Parathyroid adenoma (tissue), 2 donors: Measurements from ENCODE around the gene SLTM.
A peak's percentile ranks its signal among the peaks of the same experiment; 100 is the strongest.

ENCODE experiments used
- H2AFZ ChIP-seq: fragments of 300-600 bp; sonication (generic); one replicate; pipeline ENCODE4 v1.7.0; 2017; ENCODE audit warnings: antibody characterized with exemption, mild to moderate bottlenecking
- H3K27ac ChIP-seq: fragments of 300-600 bp; sonication (generic); one replicate; pipeline ENCODE4 v1.7.0; 2017
- H3K27me3 ChIP-seq: fragments of 300-600 bp; sonication (generic); one replicate; pipeline ENCODE4 v1.7.0; 2017; ENCODE audit warnings: low read length; ENCODE audit not compliant: control insufficient read depth, insufficient read depth
- H3K36me3 ChIP-seq: fragments of 300-600 bp; sonication (generic); one replicate; pipeline ENCODE4 v1.7.0; 2017; ENCODE audit warnings: low read length; ENCODE audit not compliant: control insufficient read depth, insufficient read depth
- H3K4me1 ChIP-seq: fragments of 300-600 bp; sonication (generic); one replicate; pipeline ENCODE4 v1.7.0; 2017; ENCODE audit warnings: control low read depth
- H3K4me2 ChIP-seq: fragments of 300-600 bp; sonication (generic); one replicate; pipeline ENCODE4 v1.7.0; 2017; ENCODE audit warnings: low read length
- H3K4me3 ChIP-seq: fragments of 300-600 bp; sonication (generic); one replicate; pipeline ENCODE4 v1.7.0; 2017; ENCODE audit warnings: low read depth, low read length
- H3K79me2 ChIP-seq: fragments of 300-600 bp; sonication (generic); one replicate; pipeline ENCODE4 v1.7.0; 2017; ENCODE audit warnings: control low read depth
- H3K9ac ChIP-seq: fragments of 300-600 bp; sonication (generic); one replicate; pipeline ENCODE4 v1.7.0; 2017; ENCODE audit warnings: mild to moderate bottlenecking
- H3K9me3 ChIP-seq: fragments of 300-600 bp; sonication (generic); one replicate; pipeline ENCODE4 v1.7.0; 2017; ENCODE audit warnings: low read length; ENCODE audit not compliant: control insufficient read depth
- CTCF ChIP-seq: fragments of 300-600 bp; sonication (generic); IDR thresholded peaks from one replicate; pipeline ENCODE4 v1.7.0; 2017; ENCODE audit warnings: antibody characterized with exemption, mild to moderate bottlenecking
- donor health status: primary hyperparathyroidism.

SLTM gene

DNA sequence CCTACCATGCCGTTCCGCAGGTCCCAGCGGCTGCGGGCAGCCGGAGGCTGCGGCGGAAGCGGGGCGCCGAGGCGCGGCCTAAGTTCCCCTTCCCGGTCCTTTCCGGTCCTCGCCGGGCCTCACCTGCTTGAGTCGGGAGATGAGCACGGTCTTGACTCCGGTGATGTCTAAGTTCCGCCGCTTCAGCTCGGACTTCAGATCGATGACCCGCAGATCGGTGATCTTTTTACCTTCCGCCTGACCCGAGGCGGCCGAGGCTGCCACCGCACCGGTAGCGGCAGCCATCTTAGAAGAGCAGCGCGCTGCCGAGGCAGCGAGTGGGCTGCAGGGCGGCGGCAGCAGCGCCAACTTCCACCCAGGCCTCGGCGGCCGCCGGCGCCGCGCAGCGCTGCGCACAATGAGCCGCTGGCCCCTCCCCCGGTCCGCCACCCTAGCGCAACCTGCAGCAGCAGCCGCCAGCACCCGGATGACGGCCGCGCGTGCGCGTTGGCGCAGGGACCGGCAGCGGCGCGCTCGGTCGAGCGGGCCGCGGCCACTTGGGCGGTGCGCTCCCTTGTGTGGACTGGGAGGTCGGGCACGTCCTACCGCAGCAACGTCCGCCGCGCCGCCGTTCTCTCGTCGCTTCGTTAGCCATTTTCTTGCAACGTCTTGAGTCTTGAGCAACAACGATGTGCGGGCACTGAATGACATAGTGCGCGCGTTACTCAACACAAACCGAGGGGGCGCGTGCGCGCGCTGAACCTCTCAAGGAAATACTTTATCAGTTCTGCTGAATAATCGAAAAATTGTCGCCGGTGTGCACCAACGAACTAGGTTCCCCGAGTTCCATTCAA lies at the start of gene SLTM:
Gene SLTM, minus strand, starts transcription at position 399 of the 833 bp plus-strand sequence. Its CDS starts 114 bp downstream, at position 285.
- no peaks in the 10 kb centered on the region for H3K9me3 ChIP-seq
- TF ChIP-seq CTCF: peak; percentile 11
- peaks cover 6% of the 10 kb centered on the region for H3K79me2 ChIP-seq
- peak within 1 kb of the TSS; percentile 94 for H3K27ac ChIP-seq
- peak within 1 kb of the TSS; percentile 64 for H3K4me3 ChIP-seq
- no peaks in the 10 kb centered on the region for H3K27me3 ChIP-seq
- H3K4me1 ChIP-seq: peaks cover 4% of the 10 kb centered on the region
- peak within 1 kb of the TSS; percentile 90 for H3K4me2 ChIP-seq
- peak within 1 kb of the TSS; percentile 95 for H2AFZ ChIP-seq
- H3K9ac ChIP-seq: peak within 1 kb of the TSS; percentile 76
- no peaks in the 10 kb centered on the region for H3K36me3 ChIP-seq

DNA sequence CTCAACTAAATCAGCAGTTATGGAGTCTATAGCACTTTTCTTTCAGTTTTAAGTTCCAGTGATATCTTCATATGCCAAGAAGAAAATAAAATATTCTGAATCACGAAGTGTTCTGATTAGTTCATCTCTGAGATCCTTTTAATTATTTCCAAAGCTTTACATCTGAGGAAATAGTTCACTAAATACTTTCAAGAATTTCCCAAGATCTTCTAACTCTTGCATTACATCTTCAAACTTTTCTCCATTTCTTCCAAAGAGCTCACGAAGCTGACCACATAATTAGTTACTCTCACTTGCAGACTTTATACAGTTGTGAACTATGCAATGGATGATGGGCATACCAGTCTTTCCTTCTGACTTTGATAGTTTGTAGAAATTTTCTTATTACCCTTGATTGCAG lies 49.8 kb upstream of the SLTM start:
- TF ChIP-seq CTCF: no peak
- Histone ChIP-seq H3K27me3 (no peaks in the 10 kb centered on the region), H3K4me2 (no peak overlapping the region), H3K79me2 (peaks cover 3% of the 10 kb centered on the region), H3K4me3 (no peak overlapping the region), H3K9ac (no peak overlapping the region), H3K4me1 (no peaks in the 10 kb centered on the region), H3K27ac (no peak overlapping the region), H2AFZ (no peak overlapping the region), H3K36me3 (no peaks in the 10 kb centered on the region), H3K9me3 (no peaks in the 10 kb centered on the region)

GRCh38 chr15:58981808-58982475 lies 48.5 kb upstream of the SLTM start:
- Histone ChIP-seq H3K4me3 (no peak overlapping the region), H3K79me2 (no peaks in the 10 kb centered on the region), H3K9ac (no peak overlapping the region), H2AFZ (no peak overlapping the region), H3K27me3 (no peaks in the 10 kb centered on the region), H3K4me2 (no peak overlapping the region), H3K9me3 (no peaks in the 10 kb centered on the region), H3K4me1 (no peaks in the 10 kb centered on the region), H3K36me3 (no peaks in the 10 kb centered on the region), H3K27ac (no peak overlapping the region)
- TF ChIP-seq CTCF: no peak

DNA sequence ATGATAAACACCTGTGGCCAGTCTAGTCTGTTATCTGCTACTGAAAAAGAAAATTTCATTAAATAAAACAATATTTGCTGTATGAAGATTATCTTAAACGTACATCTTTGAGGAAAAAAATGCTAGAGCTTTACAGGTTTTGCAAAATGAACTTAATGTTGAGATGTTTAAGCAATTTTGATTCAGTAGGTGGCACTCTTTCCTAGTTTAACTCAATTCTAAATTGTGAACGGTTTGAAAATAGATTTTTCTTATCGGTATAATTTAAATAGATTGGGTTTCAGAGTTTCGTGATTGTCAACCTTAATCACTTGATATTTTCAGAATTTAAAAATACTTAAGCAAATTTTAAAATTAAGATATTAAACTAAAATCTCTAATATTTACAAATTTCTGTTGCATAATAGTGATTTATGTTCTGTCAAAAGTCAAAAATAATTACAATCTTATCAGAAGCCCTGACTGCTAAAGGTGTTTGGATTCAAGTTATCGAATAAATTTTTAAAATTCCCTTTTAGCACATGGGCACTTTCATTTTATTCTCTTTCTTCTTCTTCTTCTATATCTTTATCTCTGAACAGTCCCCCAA lies 47.0 kb upstream of the SLTM start:
- no peak overlapping the region for H3K27ac ChIP-seq
- H3K4me2 ChIP-seq: no peak overlapping the region
- H2AFZ ChIP-seq: no peak overlapping the region
- H3K4me1 ChIP-seq: no peaks in the 10 kb centered on the region
- no peaks in the 10 kb centered on the region for H3K9me3 ChIP-seq
- peak; percentile 33 for TF ChIP-seq CTCF
- H3K4me3 ChIP-seq: no peak overlapping the region
- H3K79me2 ChIP-seq: no peaks in the 10 kb centered on the region
- H3K27me3 ChIP-seq: no peaks in the 10 kb centered on the region
- H3K9ac ChIP-seq: no peak overlapping the region
- no peaks in the 10 kb centered on the region for H3K36me3 ChIP-seq
